A549 (cell line): ENCODE data around the gene SHANK1.

Source experiments
- CHD4 ChIP-seq: fragments of 200-600 bp; sonication (generic); IDR thresholded peaks from 2 replicates; pipeline ENCODE4 v1.6.1; 2016; ENCODE audit warnings: antibody characterized with exemption, mild to moderate bottlenecking, borderline replicate concordance
- CTCF ChIP-seq: fragments of >200 bp; sonication (Bioruptor Twin); formaldehyde crosslinking; IDR thresholded peaks from 3 replicates; pipeline ENCODE4 v1.5.1; 2016
- EHF ChIP-seq: fragments of 250-450 bp; sonication (Bioruptor Pico); IDR thresholded peaks from 2 replicates; pipeline ENCODE4 v1.5.0; 2020; ENCODE audit warnings: mild to moderate bottlenecking
- HDAC2 ChIP-seq: fragments of 200-600 bp; sonication (generic); IDR thresholded peaks from 2 replicates; pipeline ENCODE4 v1.6.1; 2016
- JUNB ChIP-seq: fragments of >200 bp; sonication (Bioruptor Twin); formaldehyde crosslinking; IDR thresholded peaks from 2 replicates; pipeline ENCODE4 v1.6.1; 2016
- MAZ ChIP-seq: fragments of 150-350 bp; IDR thresholded peaks from 2 replicates; pipeline ENCODE4 v1.6.1; 2014; ENCODE audit warnings: antibody characterized with exemption, low read depth, low read length, borderline replicate concordance
- MYC ChIP-seq: IDR thresholded peaks from 2 replicates; pipeline ENCODE4 v1.6.1; 2012; ENCODE audit warnings: mild to moderate bottlenecking, inconsistent platforms, low read length, improper control_type of control experiment, borderline replicate concordance
- POLR2A ChIP-seq: IDR thresholded peaks from 2 replicates; pipeline ENCODE4 v1.6.1; 2012; ENCODE audit warnings: mild to moderate bottlenecking, low read length
- POLR2AphosphoS2 ChIP-seq: conservative IDR thresholded peaks from 2 replicates; pipeline ENCODE4 v1.6.1; 2012; ENCODE audit warnings: low read length, improper control_type of control experiment, inconsistent platforms
- RAD21 ChIP-seq, 2 experiments: fragments of >200 bp in 1 of 2; sonication (Bioruptor Twin) in 1 of 2; formaldehyde crosslinking in 1 of 2; IDR thresholded peaks in 1 of 2; conservative IDR thresholded peaks in 1 of 2; 2 replicates in 1 of 2; 3 replicates in 1 of 2; pipeline ENCODE4 v1.6.1; 2012 to 2018; ENCODE audit warnings: inconsistent platforms in 1 of 2
- REST ChIP-seq: fragments of 200-600 bp; sonication (generic); IDR thresholded peaks from 2 replicates; pipeline ENCODE4 v1.6.1; 2016; ENCODE audit warnings: antibody characterized with exemption, mild to moderate bottlenecking, moderate library complexity
- ZFP36 ChIP-seq: fragments of 450-650 bp; IDR thresholded peaks from 2 replicates; pipeline ENCODE4 v1.6.1; 2014; ENCODE audit warnings: borderline replicate concordance; ENCODE audit not compliant: partially characterized antibody

GRCh38 chr19:50723069-50723468 is 3.5 kb upstream of the SHANK1 start, which contains the start of gene CLEC11A:
- no peak for TF ChIP-seq JUNB
- TF ChIP-seq POLR2A: no peak
- TF ChIP-seq CTCF: no peak
- no peak for TF ChIP-seq HDAC2
- TF ChIP-seq POLR2AphosphoS2: no peak
- no peak for TF ChIP-seq REST
- no peak for TF ChIP-seq MYC
- TF ChIP-seq RAD21 (conservative IDR thresholded peaks at IDR 0.05 in 1 of 2, IDR thresholded peaks at IDR 0.05 in 1 of 2): no peak
- no peak for TF ChIP-seq MAZ
- no peak for TF ChIP-seq EHF
- TF ChIP-seq CHD4: no peak
- no peak for TF ChIP-seq ZFP36
